Thymus (tissue), 14 donors: Measurements from ENCODE around the gene NOTCH4. TPM values are rescaled to one million over a fixed set of nuclear protein-coding genes. Genes with fewer than 3 reads are reported as not detected.
A peak's percentile ranks its signal among the peaks of the same experiment; 100 is the strongest.
"Not testable (repeated sequence)": the region's sequence is repeated elsewhere in the genome, so short reads cannot be mapped to it uniquely, and the experiment has no call there.

Experiments used
- DNase-seq, 9 donors: peaks; one replicate each; pipeline ENCODE4 v3.0.0-alpha.2; 2013; ENCODE audit warnings: low spot score in 9 of 9, low read depth in 6 of 9, missing footprints in 1 of 9
- H3K27ac ChIP-seq, 2 donors: one replicate each; pipeline ENCODE4 v1.5.1; 2013; ENCODE audit warnings: control low read depth in 1 of 2, low read depth in 1 of 2, low read length in 1 of 2, mild to moderate bottlenecking in 1 of 2, moderate library complexity in 1 of 2
- H3K27me3 ChIP-seq, 2 donors: one replicate each; pipeline ENCODE4 v1.5.1; 2013; ENCODE audit warnings: low read length in 1 of 2; ENCODE audit not compliant: control insufficient read depth in 2 of 2, insufficient read depth in 1 of 2
- H3K36me3 ChIP-seq, 2 donors: one replicate each; pipeline ENCODE4 v1.5.1; 2013; ENCODE audit warnings: low read length in 1 of 2, mild to moderate bottlenecking in 1 of 2, moderate library complexity in 1 of 2; ENCODE audit not compliant: control insufficient read depth in 2 of 2, insufficient read depth in 2 of 2
- H3K4me1 ChIP-seq, 2 donors: one replicate each; pipeline ENCODE4 v1.5.1; 2013; ENCODE audit warnings: low read length in 2 of 2; ENCODE audit not compliant: control insufficient read depth in 2 of 2, insufficient read depth in 2 of 2
- H3K4me3 ChIP-seq, 2 donors: one replicate each; pipeline ENCODE4 v1.5.1; 2013; ENCODE audit warnings: low read length in 2 of 2, control low read depth in 1 of 2, mild to moderate bottlenecking in 1 of 2
- H3K9me3 ChIP-seq, 2 donors: one replicate each; pipeline ENCODE4 v1.5.1; 2013; ENCODE audit warnings: low read length in 1 of 2, mild to moderate bottlenecking in 1 of 2; ENCODE audit not compliant: control insufficient read depth in 2 of 2, insufficient read depth in 1 of 2
- WGBS: extraction: QIAGEN DNeasy Blood & Tissue Kit; methylation state at CpG from one replicate; pipeline ENCODE4 v1.1.7; 2013; 5-methylcytosine and 5-hydroxymethylcytosine counted together
- long read RNA-seq, 10 donors: transcript quantifications; one replicate each; lab custom pipeline, GENCODE V29; 2026
- polyA plus RNA-seq: library from polyadenylated mRNA; stranded (reverse); fragments of 200-250 nt; gene quantifications from one replicate; pipeline ENCODE4 v1.2.3, GENCODE V29; 2013
- total RNA-seq: library from RNA; stranded (reverse); fragments of 120-200 nt; gene quantifications from one replicate; pipeline ENCODE4 v1.2.4, GENCODE V29; 2013
- donor health status: healthy.

NOTCH4 gene
- total RNA-seq (2.5 TPM), polyA plus RNA-seq (32.7 TPM)
- long read RNA-seq, donor 1, result 0 reads
- long read RNA-seq, donor 2, result 0 reads
- long read RNA-seq, donor 3, result 0 reads
- long read RNA-seq, donor 4, result 0 reads
- long read RNA-seq, donor 5, partial matches to known transcripts, result 0 of 1 reads
- long read RNA-seq, donor 5, other reads (novel, unspliced or antisense), result 0 of 1 reads
- long read RNA-seq, donor 6, result 0 reads
- long read RNA-seq, donor 7, result 0 reads
- long read RNA-seq, donor 8, result 0 reads
- long read RNA-seq, donor 9, result 0 reads
- long read RNA-seq, donor 10, result 0 reads

- Histone ChIP-seq H3K27ac (no peak within 1 kb of the TSS), H3K4me3 (no peak within 1 kb of the TSS), H3K27me3 (no peaks in the 10 kb centered on the region), H3K9me3 (no peaks in the 10 kb centered on the region), H3K4me1 (peaks cover 5 to 14% of the 10 kb centered on the region in 2 donors), H3K36me3 (no peaks in the 10 kb centered on the region)
- no peak for DNase-seq
- 80% methylated on average over 20 of the region's 20 CpGs for WGBS
Measured at GRCh38 chr6:32223258-32224235, at the start of gene NOTCH4. Gene NOTCH4, minus strand, starts transcription at chr6:32224067. Its CDS starts 139 bp downstream, at chr6:32223928.

DNA sequence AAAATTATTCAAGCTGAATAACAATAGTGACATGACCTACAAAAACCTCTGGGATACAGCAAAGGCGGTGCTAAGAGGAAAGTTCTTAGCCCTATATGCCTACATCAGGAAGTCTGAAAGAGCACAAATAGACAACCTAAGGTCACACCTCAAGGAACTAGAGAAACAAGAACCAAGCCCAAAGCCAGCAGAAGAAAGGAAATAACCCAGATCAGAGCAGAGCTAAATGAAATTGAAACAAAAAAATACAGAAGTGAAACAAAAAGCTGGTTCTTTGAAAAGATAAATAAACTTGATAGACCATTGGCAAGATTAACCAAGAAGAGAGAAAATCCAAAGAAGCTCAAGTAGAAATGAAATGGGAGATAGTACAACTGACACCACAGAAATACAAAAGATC, 47.6 kb upstream of the NOTCH4 start:
- DNase-seq, result peak in 1 of 9 donors; percentile 19
- Histone ChIP-seq H3K27ac (no peak overlapping the region), H3K9me3 (no peaks in the 10 kb centered on the region), H3K36me3 (no peaks in the 10 kb centered on the region), H3K4me1 (no peaks in the 10 kb centered on the region), H3K4me3 (no peak overlapping the region), H3K27me3 (no peaks in the 10 kb centered on the region)
- WGBS, result 49% methylated on average over 1 of the region's 1 CpG

DNA sequence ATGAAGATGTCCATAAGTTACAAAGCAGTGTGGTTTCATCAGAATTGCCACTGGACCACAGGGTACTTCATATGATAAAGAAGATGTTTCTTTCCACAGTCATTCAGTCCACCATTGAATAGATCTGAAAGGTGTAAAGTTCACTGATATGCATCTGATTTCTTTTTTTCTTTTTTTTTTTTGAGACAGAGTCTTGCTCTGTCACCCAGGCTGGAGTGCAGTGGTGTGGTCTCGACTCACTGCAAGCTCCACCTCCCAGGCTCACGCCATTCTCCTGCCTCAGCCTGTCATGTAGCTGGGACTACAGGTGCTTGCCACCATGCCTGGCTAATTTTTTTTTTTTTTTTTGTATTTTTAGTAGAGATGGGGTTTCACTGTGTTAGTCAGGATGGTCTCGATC, 44.6 kb upstream of the NOTCH4 start:
- not testable (repeated sequence) for H3K4me1 ChIP-seq, H3K27ac ChIP-seq

DNA sequence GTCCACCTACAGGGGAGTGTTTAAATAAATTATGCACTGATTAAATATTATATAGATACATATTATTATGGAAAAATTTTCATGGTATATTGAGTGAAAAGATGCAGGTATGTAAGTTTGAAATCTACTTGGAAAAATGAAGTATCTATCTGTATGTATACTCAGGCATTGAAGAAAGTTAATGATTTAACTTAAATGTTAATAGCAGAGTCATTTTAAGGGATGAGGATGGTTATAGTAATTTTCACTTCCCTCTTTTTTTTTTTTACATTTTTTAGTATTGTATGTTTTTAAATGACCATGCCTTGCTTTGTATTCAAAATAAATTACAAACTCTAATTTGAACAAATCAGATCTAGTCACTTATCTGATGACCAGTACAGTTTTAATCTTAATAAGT, 43.2 kb upstream of the NOTCH4 start:
- H3K27me3 ChIP-seq, result no peaks in the 10 kb centered on the region
- H3K4me1 ChIP-seq, result no peaks in the 10 kb centered on the region
- H3K36me3 ChIP-seq, result no peaks in the 10 kb centered on the region
- H3K27ac ChIP-seq, result no peak overlapping the region
- no peaks in the 10 kb centered on the region for H3K9me3 ChIP-seq
- no peak overlapping the region for H3K4me3 ChIP-seq
- no peak for DNase-seq

More for the DNA sequence above, 44.6 kb upstream of the NOTCH4 start:
- H3K36me3 ChIP-seq, H3K27me3 ChIP-seq, DNase-seq, H3K4me3 ChIP-seq, H3K9me3 ChIP-seq: not testable (repeated sequence)
- WGBS, result 88% methylated on average over 3 of the region's 3 CpGs

- H3K36me3 ChIP-seq, H3K4me3 ChIP-seq, H3K27ac ChIP-seq, H3K9me3 ChIP-seq, DNase-seq: not testable (repeated sequence)
- Histone ChIP-seq H3K4me1 (peaks cover 3 to 12% of the 10 kb centered on the region in 2 donors), H3K27me3 (peaks cover 0 to 14% of the 10 kb centered on the region in 2 donors)
- WGBS, result 74% methylated on average over 4 of the region's 4 CpGs
Measured at GRCh38 chr6:32257262-32257661, 33.4 kb upstream of the NOTCH4 start.

GRCh38 chr6:32255199-32256153, 31.6 kb upstream of the NOTCH4 start:
- peaks cover 3 to 12% of the 10 kb centered on the region in 2 donors for H3K4me1 ChIP-seq
- 18% methylated on average over 30 of the region's 30 CpGs for WGBS
- H3K27me3 ChIP-seq, result peaks cover 0 to 14% of the 10 kb centered on the region in 2 donors
- H3K9me3 ChIP-seq, result no peaks in the 10 kb centered on the region
- H3K36me3 ChIP-seq, result no peaks in the 10 kb centered on the region
- H3K4me3 ChIP-seq, result peak overlapping the region; percentile 25 to 37
- peak overlapping the region; percentile 61 to 87 for H3K27ac ChIP-seq
- DNase-seq, result peak in 4 of 9 donors; percentile 27 to 57 (median 53)

DNA sequence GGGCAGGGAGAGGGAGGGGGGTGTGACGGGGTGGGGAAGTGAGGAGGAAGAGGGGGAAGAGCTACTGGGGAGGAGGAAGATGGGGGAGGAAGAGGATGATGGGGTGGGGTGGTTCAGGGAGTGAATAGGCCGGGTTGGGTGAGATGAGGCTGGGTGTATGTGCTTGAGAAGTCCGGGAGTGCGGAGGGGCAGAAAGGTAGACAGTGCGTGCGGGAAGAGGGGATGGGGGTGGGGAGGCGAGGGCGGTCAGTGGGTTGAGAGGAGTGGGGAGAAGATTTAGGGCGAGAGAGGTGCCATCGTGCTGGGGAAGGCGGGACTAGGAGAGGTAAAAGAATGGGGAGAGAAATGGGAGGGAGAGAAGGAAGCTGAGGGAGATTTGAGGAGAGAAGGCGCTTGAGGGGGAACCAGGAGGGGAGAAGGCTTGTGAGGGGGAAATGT, 30.9 kb upstream of the NOTCH4 start:
- DNase-seq, result no peak
- Histone ChIP-seq H3K36me3 (no peaks in the 10 kb centered on the region), H3K9me3 (no peaks in the 10 kb centered on the region), H3K4me3 (peak overlapping the region; percentile 25 to 37), H3K27ac (peak overlapping the region; percentile 61 to 87), H3K27me3 (peaks cover 0 to 14% of the 10 kb centered on the region in 2 donors), H3K4me1 (peaks cover 3 to 12% of the 10 kb centered on the region in 2 donors)
- WGBS, result 45% methylated on average over 12 of the region's 12 CpGs

GRCh38 chr6:32252331-32253009, 28.6 kb upstream of the NOTCH4 start:
- Histone ChIP-seq H3K9me3 (no peaks in the 10 kb centered on the region), H3K4me1 (peaks cover 3 to 12% of the 10 kb centered on the region in 2 donors), H3K27me3 (peaks cover 0 to 14% of the 10 kb centered on the region in 2 donors), H3K4me3 (no peak overlapping the region), H3K36me3 (no peaks in the 10 kb centered on the region), H3K27ac (no peak overlapping the region)
- no peak for DNase-seq
- 52% methylated on average over 2 of the region's 2 CpGs for WGBS
